A673 (cell line): Measurements from ENCODE around the gene GCSH.

ENCODE experiments used
- CTCF ChIP-seq: fragments of 300-800, 200-600 bp; sonication (generic); conservative IDR thresholded peaks from 2 replicates; pipeline ENCODE4 v1.5.1; 2017; ENCODE audit warnings: low read depth, mild to moderate bottlenecking, antibody characterized with exemption, low read length, moderate library complexity, mixed read lengths
- EZH2 ChIP-seq: fragments of 200-600 bp; sonication (generic); IDR thresholded peaks from 2 replicates; pipeline ENCODE4 v1.6.1; 2017; ENCODE audit warnings: borderline replicate concordance, low read depth, mild to moderate bottlenecking, mixed read lengths, antibody characterized with exemption, low read length; ENCODE audit not compliant: poor library complexity, severe bottlenecking

GRCh38 chr16:81105946-81106345, 9.8 kb upstream of the GCSH start:
- TF ChIP-seq CTCF (no peak), EZH2 (no peak)
